Loucy (cell line): ENCODE measurements around the gene RMDN2.

ENCODE experiments used
- EZH2phosphoT487 ChIP-seq: fragments of 200-600 bp; IDR thresholded peaks from 2 replicates; pipeline ENCODE4 v1.6.1; 2018; ENCODE audit warnings: antibody characterized with exemption, mild to moderate bottlenecking, moderate library complexity, borderline replicate concordance
- TF ChIP-seq, protein P1 (sequence below): fragments of 200-600 bp; sonication (generic); conservative IDR thresholded peaks from 2 replicates; pipeline ENCODE4 v1.5.1; 2014; ENCODE audit warnings: mild to moderate bottlenecking, antibody characterized with exemption, low read length

DNA sequence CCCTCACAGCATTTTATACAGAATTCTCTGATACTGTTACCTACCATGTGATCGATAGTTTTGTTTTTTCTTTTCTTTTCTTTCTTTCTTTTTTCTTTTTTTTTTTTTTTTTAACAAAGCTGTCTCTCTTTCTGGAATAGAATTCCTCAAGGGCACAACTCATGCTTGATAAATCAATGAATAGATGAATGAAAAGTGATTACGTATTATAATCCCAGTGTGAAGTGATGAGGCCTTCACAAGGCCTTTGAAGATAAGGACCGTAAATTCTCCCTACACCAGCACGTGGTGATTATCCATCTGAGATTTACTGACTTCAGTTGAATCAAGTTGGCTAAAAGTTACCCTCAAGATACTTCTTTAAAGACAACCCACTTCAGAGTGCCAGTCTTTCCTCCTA is 46.6 kb upstream of the RMDN2 start:
- TF ChIP-seq, protein P1, sequence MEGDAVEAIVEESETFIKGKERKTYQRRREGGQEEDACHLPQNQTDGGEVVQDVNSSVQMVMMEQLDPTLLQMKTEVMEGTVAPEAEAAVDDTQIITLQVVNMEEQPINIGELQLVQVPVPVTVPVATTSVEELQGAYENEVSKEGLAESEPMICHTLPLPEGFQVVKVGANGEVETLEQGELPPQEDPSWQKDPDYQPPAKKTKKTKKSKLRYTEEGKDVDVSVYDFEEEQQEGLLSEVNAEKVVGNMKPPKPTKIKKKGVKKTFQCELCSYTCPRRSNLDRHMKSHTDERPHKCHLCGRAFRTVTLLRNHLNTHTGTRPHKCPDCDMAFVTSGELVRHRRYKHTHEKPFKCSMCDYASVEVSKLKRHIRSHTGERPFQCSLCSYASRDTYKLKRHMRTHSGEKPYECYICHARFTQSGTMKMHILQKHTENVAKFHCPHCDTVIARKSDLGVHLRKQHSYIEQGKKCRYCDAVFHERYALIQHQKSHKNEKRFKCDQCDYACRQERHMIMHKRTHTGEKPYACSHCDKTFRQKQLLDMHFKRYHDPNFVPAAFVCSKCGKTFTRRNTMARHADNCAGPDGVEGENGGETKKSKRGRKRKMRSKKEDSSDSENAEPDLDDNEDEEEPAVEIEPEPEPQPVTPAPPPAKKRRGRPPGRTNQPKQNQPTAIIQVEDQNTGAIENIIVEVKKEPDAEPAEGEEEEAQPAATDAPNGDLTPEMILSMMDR, result no peak
- TF ChIP-seq EZH2phosphoT487, result no peak
